Measurements from ENCODE around the gene ZDHHC20. TPM values are rescaled to one million over a fixed set of nuclear protein-coding genes. Genes with fewer than 3 reads are reported as not detected.

The ZDHHC20 gene
- polyA plus RNA-seq, 2 of the 4 experiments (the other 2 are of a cell fraction): 26.9 to 57.0 TPM

GRCh38 chr13:21402586-21403307 lies 56.4 kb downstream of the ZDHHC20 start:
- H3K4me1 ChIP-seq: peaks cover 19% of the 10 kb centered on the region
- H3K9me3 ChIP-seq: no peaks in the 10 kb centered on the region
- POLR2A ChIA-PET: no interaction called here
- no peak overlapping the region for H3K4me3 ChIP-seq
- peak overlapping the region; percentile 63 for H3K4me2 ChIP-seq
- TF ChIP-seq MAZ (IDR thresholded peaks at IDR 0.05; ENCODE audit: borderline replicate concordance, low read depth, low read length): no peak
- no peak for TF ChIP-seq CHD4 (IDR thresholded peaks at IDR 0.05; ENCODE audit: borderline replicate concordance)
- TF ChIP-seq MAFK (IDR thresholded peaks at IDR 0.05; ENCODE audit: partially characterized antibody): peak; percentile 75
- TF ChIP-seq FOSL2 (IDR thresholded peaks at IDR 0.05): peak; percentile 23; the same call in 1 of the 2 replicates
- TF ChIP-seq FOSL2 (CRISPR knock-in tag; IDR thresholded peaks at IDR 0.05): peak; percentile 19; the same call in 1 of the 2 replicates
- 5% methylated on average over 3 of the region's 3 CpGs for WGBS (ENCODE audit: missing lambda C conversion rate)
- ATAC-seq (peak; percentile 40 to 66; a peak in 3 of 6 replicates), DNase-seq (ENCODE audit: low read depth in 1 of 2, low spot score in 1 of 2) (peak; percentile 7 to 14), FAIRE-seq (no peak)
- 0 out of 6 replicates have a peak overlapping the region, but pooled peaks of 1 of the 2 experiments have one; percentile 28 for H3K27ac ChIP-seq
- CTCF ChIA-PET: interaction anchor here (1.5 kb wide), 1 partner anchor 74 kb away, joined by 3 read pairs; no protein-coding TSS in a partner anchor

- Histone ChIP-seq H3K27ac (no peak overlapping the region), H3K9me3 (no peaks in the 10 kb centered on the region), H3K4me2 (no peak overlapping the region), H3K4me1 (peaks cover 19% of the 10 kb centered on the region), H3K4me3 (no peak overlapping the region)
- ChIA-PET POLR2A (no interaction called here), CTCF (interaction anchor here (0.6 to 1.8 kb wide), 2 partner anchors 9 to 11 kb away, joined by 3 to 4 read pairs; no protein-coding TSS in a partner anchor)
- DNase-seq (ENCODE audit: low read depth in 1 of 2, low spot score in 1 of 2): no peak
- ATAC-seq: no peak
- no peak for FAIRE-seq
- TF ChIP-seq KDM1A (IDR thresholded peaks at IDR 0.05; ENCODE audit: low read depth): no peak
- TF ChIP-seq ZSCAN20 (CRISPR knock-in tag; IDR thresholded peaks at IDR 0.05): no peak
- TF ChIP-seq EP300 (IDR thresholded peaks at IDR 0.05): no peak
- TF ChIP-seq JUNB (IDR thresholded peaks at IDR 0.05): no peak
- TF ChIP-seq EHF (CRISPR knock-in tag; IDR thresholded peaks at IDR 0.05): no peak
- TF ChIP-seq FOXS1 (CRISPR knock-in tag; IDR thresholded peaks at IDR 0.05): no peak
- no peak for TF ChIP-seq MYC (IDR thresholded peaks at IDR 0.05; ENCODE audit: borderline replicate concordance, low read length)
- no peak for TF ChIP-seq CTCF (IDR thresholded peaks at IDR 0.05)
- TF ChIP-seq ELK1 (IDR thresholded peaks at IDR 0.05; ENCODE audit: low read depth, low read length): no peak
- no peak for TF ChIP-seq USF2 (IDR thresholded peaks at IDR 0.05)
- TF ChIP-seq CBX8 (IDR thresholded peaks at IDR 0.05): no peak
- no peak for TF ChIP-seq HOXB5 (CRISPR knock-in tag; IDR thresholded peaks at IDR 0.05)
- TF ChIP-seq CHD2 (IDR thresholded peaks at IDR 0.05; ENCODE audit: low read length, partially characterized antibody): no peak
- no peak for TF ChIP-seq CEBPB (IDR thresholded peaks at IDR 0.05)
- no peak for TF ChIP-seq ZC3H11A (IDR thresholded peaks at IDR 0.05)
- TF ChIP-seq CBX2 (IDR thresholded peaks at IDR 0.05; ENCODE audit: borderline replicate concordance, low read depth): no peak
- TF ChIP-seq SREBF2 (IDR thresholded peaks at IDR 0.05): no peak
- TF ChIP-seq MAX (IDR thresholded peaks at IDR 0.05): no peak
- TF ChIP-seq RNF2 (IDR thresholded peaks at IDR 0.05; ENCODE audit: borderline replicate concordance, low read depth): no peak
- WGBS (ENCODE audit: missing lambda C conversion rate): 87% methylated on average over 3 of the region's 3 CpGs
These were observed 59.4 kb downstream of the ZDHHC20 start for GRCh38 chr13:21399741-21400140.

All from A549 (cell line).